ENCODE measurements around the gene ADGRD2. TPM values are rescaled to one million over a fixed set of nuclear protein-coding genes. Genes with fewer than 3 reads are reported as not detected.
A peak's percentile ranks its signal among the peaks of the same experiment; 100 is the strongest.

Gene ADGRD2
- total and polyA plus RNA-seq, 4 donors, result not detected

DNA sequence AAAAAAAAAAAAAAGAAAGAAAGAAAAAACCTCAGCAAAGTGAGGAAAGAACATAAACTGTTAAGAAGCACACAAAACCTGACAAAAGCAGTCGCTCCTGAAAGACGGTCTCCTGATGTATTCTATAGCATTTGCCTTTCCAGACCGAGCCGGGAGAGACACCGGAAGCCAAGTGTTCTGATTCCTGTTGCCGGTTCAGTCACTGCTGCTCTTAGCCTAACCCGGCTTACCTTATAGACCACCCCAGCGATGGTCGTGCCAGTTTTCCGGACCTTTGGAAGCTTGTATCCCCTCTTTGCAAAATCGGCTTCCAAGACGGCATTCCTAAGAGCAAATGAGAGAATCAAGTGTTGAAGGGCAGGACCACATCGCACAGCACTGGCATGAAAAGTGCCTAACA is 35.6 kb upstream of the ADGRD2 start:
- DNase-seq, result no peak
- H3K9me3 ChIP-seq (ENCODE audit: control insufficient read depth in 4 of 4, insufficient read depth in 3 of 4, low read length in 3 of 4), result no peaks in the 10 kb centered on the region
- 17 to 22% methylated on average over 13 of the region's 13 CpGs for WGBS, 2 donors
- H3K27ac ChIP-seq (ENCODE audit: low read depth in 1 of 2, low read length in 1 of 2), result peak overlapping the region; percentile 34 to 65
- peak overlapping the region; percentile 85 for H3K4me3 ChIP-seq
- H3K4me1 ChIP-seq (ENCODE audit: control insufficient read depth in 5 of 5, insufficient read depth in 5 of 5, low read length in 5 of 5), result peaks cover 0 to 11% (median 2%) of the 10 kb centered on the region in 5 donors
- no peaks in the 10 kb centered on the region for H3K27me3 ChIP-seq (ENCODE audit: control insufficient read depth in 3 of 3, insufficient read depth in 3 of 3, low read length in 2 of 3)
- TF ChIP-seq, protein P1, sequence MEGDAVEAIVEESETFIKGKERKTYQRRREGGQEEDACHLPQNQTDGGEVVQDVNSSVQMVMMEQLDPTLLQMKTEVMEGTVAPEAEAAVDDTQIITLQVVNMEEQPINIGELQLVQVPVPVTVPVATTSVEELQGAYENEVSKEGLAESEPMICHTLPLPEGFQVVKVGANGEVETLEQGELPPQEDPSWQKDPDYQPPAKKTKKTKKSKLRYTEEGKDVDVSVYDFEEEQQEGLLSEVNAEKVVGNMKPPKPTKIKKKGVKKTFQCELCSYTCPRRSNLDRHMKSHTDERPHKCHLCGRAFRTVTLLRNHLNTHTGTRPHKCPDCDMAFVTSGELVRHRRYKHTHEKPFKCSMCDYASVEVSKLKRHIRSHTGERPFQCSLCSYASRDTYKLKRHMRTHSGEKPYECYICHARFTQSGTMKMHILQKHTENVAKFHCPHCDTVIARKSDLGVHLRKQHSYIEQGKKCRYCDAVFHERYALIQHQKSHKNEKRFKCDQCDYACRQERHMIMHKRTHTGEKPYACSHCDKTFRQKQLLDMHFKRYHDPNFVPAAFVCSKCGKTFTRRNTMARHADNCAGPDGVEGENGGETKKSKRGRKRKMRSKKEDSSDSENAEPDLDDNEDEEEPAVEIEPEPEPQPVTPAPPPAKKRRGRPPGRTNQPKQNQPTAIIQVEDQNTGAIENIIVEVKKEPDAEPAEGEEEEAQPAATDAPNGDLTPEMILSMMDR (IDR thresholded peaks at IDR 0.05; ENCODE audit: control extremely low read depth, extremely low read depth), result no peak
- peak overlapping the region; percentile 79 to 92 for H3K9ac ChIP-seq (ENCODE audit: insufficient read depth in 1 of 2, low read length in 2 of 2)
- no peak for ATAC-seq (ENCODE audit: insufficient read depth, low FRiP score)
- H3K36me3 ChIP-seq (ENCODE audit: control insufficient read depth in 4 of 4, insufficient read depth in 4 of 4, low read length in 4 of 4), result peaks cover 14 to 35% (median 18%) of the 10 kb centered on the region in 4 donors

DNA sequence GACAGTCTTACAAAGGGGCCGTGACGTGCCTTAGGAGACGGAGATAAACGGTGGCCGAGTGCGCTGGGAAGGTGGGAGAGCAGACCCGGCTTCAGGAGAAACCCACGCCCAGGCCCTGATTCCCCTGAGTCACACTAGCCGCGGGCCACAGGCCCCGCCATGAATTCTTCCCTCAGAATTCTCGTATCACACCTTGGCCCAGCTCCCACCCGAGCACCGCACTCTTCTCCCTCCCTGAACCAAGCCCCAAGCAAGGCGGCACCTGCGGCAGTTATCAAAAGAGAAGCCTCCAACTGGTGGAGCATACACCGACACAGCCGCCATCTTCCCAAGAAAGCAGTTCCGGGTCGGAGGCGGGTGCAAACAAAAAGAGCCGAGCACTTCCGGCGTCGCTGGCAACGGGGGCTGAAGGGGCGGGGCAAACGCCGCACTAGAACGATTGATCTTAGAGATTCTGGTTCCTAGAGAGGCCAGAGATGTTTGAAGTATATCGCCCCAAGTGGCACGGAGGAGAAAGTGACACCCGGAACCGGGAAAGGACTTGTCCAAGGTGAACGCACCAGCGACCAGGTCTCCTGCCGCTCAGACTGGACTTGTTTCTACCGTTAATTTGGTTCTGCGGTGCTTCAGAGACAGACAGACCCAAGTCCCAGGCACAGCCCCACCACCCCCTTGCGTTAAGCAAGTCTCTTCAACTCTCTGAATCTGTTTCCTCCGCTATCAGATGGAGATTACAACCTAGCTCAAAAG is 35.0 kb upstream of the ADGRD2 start, which contains the start of gene PSMB7:
Gene PSMB7, minus strand, starts transcription at position 341 of the 750 bp plus-strand sequence. Its CDS starts 17 bp downstream, at position 324.
- H3K36me3 ChIP-seq (ENCODE audit: control insufficient read depth in 4 of 4, insufficient read depth in 4 of 4, low read length in 4 of 4), result peaks cover 14 to 35% (median 18%) of the 10 kb centered on the region in 4 donors
- peak; percentile 97 for DNase-seq
- peaks cover 0 to 11% (median 2%) of the 10 kb centered on the region in 5 donors for H3K4me1 ChIP-seq (ENCODE audit: control insufficient read depth in 5 of 5, insufficient read depth in 5 of 5, low read length in 5 of 5)
- H3K9me3 ChIP-seq (ENCODE audit: control insufficient read depth in 4 of 4, insufficient read depth in 3 of 4, low read length in 3 of 4), result no peaks in the 10 kb centered on the region
- H3K4me3 ChIP-seq, result peak within 1 kb of the TSS; percentile 85
- WGBS, 2 donors, result 6% methylated on average over 41 of the region's 41 CpGs
- H3K9ac ChIP-seq (ENCODE audit: insufficient read depth in 1 of 2, low read length in 2 of 2), result peak within 1 kb of the TSS; percentile 79 to 92
- ATAC-seq (ENCODE audit: insufficient read depth, low FRiP score), result peak; percentile 96
- peak within 1 kb of the TSS; percentile 34 to 65 for H3K27ac ChIP-seq (ENCODE audit: low read depth in 1 of 2, low read length in 1 of 2)
- no peaks in the 10 kb centered on the region for H3K27me3 ChIP-seq (ENCODE audit: control insufficient read depth in 3 of 3, insufficient read depth in 3 of 3, low read length in 2 of 3)
- TF ChIP-seq, protein P1 (IDR thresholded peaks at IDR 0.05; ENCODE audit: control extremely low read depth, extremely low read depth), result peak; percentile 58

DNA sequence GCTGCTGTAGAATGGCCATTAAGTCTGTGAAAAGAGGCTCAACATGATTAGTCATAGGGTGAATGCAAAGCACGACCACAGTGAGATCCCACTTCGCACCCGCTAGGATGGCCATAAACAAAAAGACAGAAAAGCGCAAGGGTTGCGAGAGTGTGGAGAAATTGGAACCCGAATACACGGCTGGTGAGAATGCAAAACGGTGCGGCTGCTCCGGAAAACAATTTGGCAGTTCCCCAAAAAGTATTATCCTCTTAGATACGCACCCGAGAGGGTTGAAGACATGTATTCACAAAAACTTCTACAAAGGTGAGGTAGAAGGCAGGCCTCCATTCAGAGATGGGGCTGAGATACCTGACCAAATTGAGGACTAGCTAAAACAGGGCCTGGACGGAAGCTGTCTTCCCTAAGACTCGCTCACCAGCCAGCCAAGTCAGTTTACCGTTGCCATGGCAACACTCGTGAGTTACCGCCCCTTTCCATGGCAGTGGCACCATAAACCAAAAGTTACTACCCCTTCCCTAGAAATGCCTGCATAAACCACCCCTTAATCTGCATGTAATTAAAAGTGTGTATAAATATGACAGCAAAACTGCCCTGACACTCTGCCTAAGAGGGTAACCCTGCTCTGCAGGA is 34.3 kb upstream of the ADGRD2 start:
- Histone ChIP-seq H3K27ac (ENCODE audit: low read depth in 1 of 2, low read length in 1 of 2) (no peak overlapping the region), H3K9me3 (ENCODE audit: control insufficient read depth in 4 of 4, insufficient read depth in 3 of 4, low read length in 3 of 4) (no peaks in the 10 kb centered on the region), H3K36me3 (ENCODE audit: control insufficient read depth in 4 of 4, insufficient read depth in 4 of 4, low read length in 4 of 4) (peaks cover 11 to 31% (median 16%) of the 10 kb centered on the region in 4 donors), H3K9ac (ENCODE audit: insufficient read depth in 1 of 2, low read length in 2 of 2) (no peak overlapping the region), H3K4me1 (ENCODE audit: control insufficient read depth in 5 of 5, insufficient read depth in 5 of 5, low read length in 5 of 5) (peaks cover 0 to 11% (median 2%) of the 10 kb centered on the region in 5 donors), H3K4me3 (no peak overlapping the region), H3K27me3 (ENCODE audit: control insufficient read depth in 3 of 3, insufficient read depth in 3 of 3, low read length in 2 of 3) (no peaks in the 10 kb centered on the region)
- WGBS, 2 donors, result 84 to 88% methylated on average over 17 of the region's 17 CpGs
- TF ChIP-seq, protein P1 (IDR thresholded peaks at IDR 0.05; ENCODE audit: control extremely low read depth, extremely low read depth), result no peak
- no peak for DNase-seq
- ATAC-seq (ENCODE audit: insufficient read depth, low FRiP score), result no peak

Measured in lung (tissue), 12 donors.